Chondrocyte (in vitro differentiated cells): Measurements from ENCODE around the gene RETREG1. TPM values are rescaled to one million over a fixed set of nuclear protein-coding genes. Genes with fewer than 3 reads are reported as not detected.

ENCODE experiments used
- DNase-seq: peaks from one replicate; pipeline ENCODE4 v3.0.0; 2021; ENCODE audit warnings: mixed read lengths, low spot score
- H3K27ac Mint-ChIP-seq: one replicate; pipeline ENCODE4 v1.8.0; 2021; ENCODE audit warnings: mild to moderate bottlenecking, moderate library complexity, mixed read lengths; ENCODE audit not compliant: unreplicated experiment
- H3K27me3 Mint-ChIP-seq: 2 replicates; pipeline ENCODE4 v1.8.0; 2021; ENCODE audit warnings: low read depth, mixed read lengths
- H3K36me3 Mint-ChIP-seq: 2 replicates; pipeline ENCODE4 v1.8.0; 2021; ENCODE audit warnings: low read depth, mixed read lengths
- H3K4me1 Mint-ChIP-seq: 2 replicates; pipeline ENCODE4 v1.8.0; 2021; ENCODE audit warnings: low read depth, mild to moderate bottlenecking, mixed read lengths
- H3K4me3 Mint-ChIP-seq: one replicate; pipeline ENCODE4 v1.8.0; 2021; ENCODE audit warnings: mild to moderate bottlenecking, moderate library complexity, mixed read lengths; ENCODE audit not compliant: unreplicated experiment
- H3K9me3 Mint-ChIP-seq: 2 replicates; pipeline ENCODE4 v1.8.0; 2021; ENCODE audit warnings: low read depth, mixed read lengths
- CTCF ChIP-seq: fragments of 200-600 bp; sonication (generic); IDR thresholded peaks from 2 replicates; pipeline ENCODE4 v1.5.0; 2021; ENCODE audit warnings: antibody characterized with exemption, mild to moderate bottlenecking, moderate library complexity
- total RNA-seq: library from RNA; stranded (reverse); gene quantifications from 3 replicates; pipeline ENCODE4 v1.2.1, GENCODE V29; 2021

RETREG1 gene
- total RNA-seq, 1 donor from 2014 or later: 3.3 TPM

DNA sequence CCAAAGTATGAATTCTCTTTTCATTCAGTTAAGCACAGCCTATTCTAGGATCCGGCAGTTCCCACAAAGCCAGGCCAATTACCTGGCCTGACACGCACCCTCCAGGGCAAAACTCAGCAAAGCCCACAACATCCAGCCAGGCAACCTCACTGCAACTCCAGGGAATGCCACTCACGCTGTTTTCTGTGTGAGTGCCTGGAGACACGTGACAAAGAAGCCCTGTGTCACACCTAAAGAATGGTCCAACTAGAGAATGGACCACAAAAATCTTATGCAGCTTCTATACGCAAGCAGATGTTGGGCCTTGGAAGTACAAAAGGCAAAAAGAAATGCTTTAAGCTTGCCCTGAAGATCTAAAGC is 20.2 kb downstream of the RETREG1 start:
- H3K9me3 Mint-ChIP-seq: no peaks in the 10 kb centered on the region
- no peak overlapping the region for H3K4me3 Mint-ChIP-seq
- H3K27me3 Mint-ChIP-seq: peaks cover 1% of the 10 kb centered on the region
- DNase-seq: no peak
- no peak for TF ChIP-seq CTCF
- H3K4me1 Mint-ChIP-seq: peaks cover 21% of the 10 kb centered on the region
- no peak overlapping the region for H3K27ac Mint-ChIP-seq
- no peaks in the 10 kb centered on the region for H3K36me3 Mint-ChIP-seq

- peaks cover 21% of the 10 kb centered on the region for H3K4me1 Mint-ChIP-seq
- peaks cover 2% of the 10 kb centered on the region for H3K27me3 Mint-ChIP-seq
- no peaks in the 10 kb centered on the region for H3K9me3 Mint-ChIP-seq
- DNase-seq: no peak
- H3K36me3 Mint-ChIP-seq: no peaks in the 10 kb centered on the region
- H3K27ac Mint-ChIP-seq: no peak overlapping the region
- no peak for TF ChIP-seq CTCF
- H3K4me3 Mint-ChIP-seq: no peak overlapping the region
Measured at GRCh38 chr5:16595881-16596580, 20.8 kb downstream of the RETREG1 start.

DNA sequence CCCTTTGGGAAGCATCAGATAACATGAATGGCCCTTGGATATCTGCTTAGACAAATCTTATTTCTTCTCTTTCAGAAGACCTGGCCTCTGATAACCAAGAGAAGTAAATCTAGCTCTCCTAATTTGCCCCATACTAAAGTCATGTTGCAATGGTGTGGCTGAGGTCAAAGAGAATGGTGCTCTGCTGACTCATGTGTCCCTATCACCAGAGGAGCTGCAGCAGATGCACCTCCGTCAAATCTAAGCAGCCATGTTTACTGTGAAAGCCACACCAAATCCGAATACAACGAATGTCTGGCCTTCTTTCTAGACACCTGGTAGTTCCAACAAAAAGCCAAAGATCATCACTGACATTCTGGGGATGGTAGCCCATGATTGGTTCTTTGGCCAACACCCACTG is 23.2 kb downstream of the RETREG1 start:
- TF ChIP-seq CTCF: no peak
- Mint-ChIP-seq H3K4me3 (no peak overlapping the region), H3K4me1 (peaks cover 6% of the 10 kb centered on the region), H3K36me3 (no peaks in the 10 kb centered on the region), H3K9me3 (no peaks in the 10 kb centered on the region), H3K27me3 (peaks cover 2% of the 10 kb centered on the region), H3K27ac (no peak overlapping the region)
- DNase-seq: no peak

GRCh38 chr5:16593013-16593412 is 23.8 kb downstream of the RETREG1 start:
- no peak overlapping the region for H3K27ac Mint-ChIP-seq
- H3K27me3 Mint-ChIP-seq: peaks cover 2% of the 10 kb centered on the region
- no peak overlapping the region for H3K4me3 Mint-ChIP-seq
- no peak for TF ChIP-seq CTCF
- peaks cover 6% of the 10 kb centered on the region for H3K4me1 Mint-ChIP-seq
- no peaks in the 10 kb centered on the region for H3K9me3 Mint-ChIP-seq
- no peaks in the 10 kb centered on the region for H3K36me3 Mint-ChIP-seq
- no peak for DNase-seq

- no peaks in the 10 kb centered on the region for H3K9me3 Mint-ChIP-seq
- peaks cover 6% of the 10 kb centered on the region for H3K4me1 Mint-ChIP-seq
- no peak overlapping the region for H3K4me3 Mint-ChIP-seq
- peaks cover 2% of the 10 kb centered on the region for H3K36me3 Mint-ChIP-seq
- no peak for DNase-seq
- no peak for TF ChIP-seq CTCF
- H3K27ac Mint-ChIP-seq: no peak overlapping the region
- H3K27me3 Mint-ChIP-seq: peaks cover 3% of the 10 kb centered on the region
Measured at GRCh38 chr5:16592255-16592654, 24.5 kb downstream of the RETREG1 start.
